K562 (cell line): Measurements from ENCODE around the gene NSRP1. TPM values are rescaled to one million over a fixed set of nuclear protein-coding genes. Genes with fewer than 3 reads are reported as not detected.

Source experiments
- ARID1B ChIP-seq: fragments of 450-650 bp; IDR thresholded peaks from 2 replicates; pipeline ENCODE4 v1.6.1; 2016; ENCODE audit warnings: antibody characterized with exemption, mild to moderate bottlenecking, inconsistent platforms
- ATF7 ChIP-seq: fragments of 450-650 bp; IDR thresholded peaks from 2 replicates; pipeline ENCODE4 v1.7.1; 2014; ENCODE audit warnings: mild to moderate bottlenecking, moderate library complexity
- CEBPG ChIP-seq, 3 experiments: fragments of 200-800 bp in 1 of 3; sonication (Bioruptor generic) in 1 of 3; sonication (generic) in 1 of 3; formaldehyde crosslinking in 1 of 3; IDR thresholded peaks in 2 of 3; conservative IDR thresholded peaks in 1 of 3; 2 replicates each; pipeline versions ENCODE4 v1.6.1 to v1.8.0; 2016 to 2022; ENCODE audit warnings: missing compliant biosample characterization in 2 of 3, missing genetic modification characterization in 2 of 3, mild to moderate bottlenecking in 1 of 3, missing genetic modification reagents in 1 of 3
- ELF1 ChIP-seq: fragments of 200-800 bp; sonication (Bioruptor generic); IDR thresholded peaks from 2 replicates; pipeline ENCODE4 v1.6.1; 2016; ENCODE audit warnings: missing genetic modification characterization, missing compliant biosample characterization
- HMG20B ChIP-seq: fragments of 250-450 bp; sonication (Bioruptor Pico); IDR thresholded peaks from 2 replicates; pipeline ENCODE4 v1.5.0; 2021; ENCODE audit warnings: mild to moderate bottlenecking
- JUN ChIP-seq, 2 experiments: sonication (generic) in 1 of 2; formaldehyde crosslinking in 1 of 2; IDR thresholded peaks; 2 replicates each; pipeline versions ENCODE4 v1.6.1 to v1.8.0; 2012 to 2022; ENCODE audit warnings: borderline replicate concordance in 2 of 2, mild to moderate bottlenecking in 2 of 2, improper control_type of control experiment in 1 of 2, low read depth in 1 of 2, low read length in 1 of 2, missing genetic modification reagents in 1 of 2
- PHF8 ChIP-seq: fragments of 200-600 bp; sonication (generic); IDR thresholded peaks from 2 replicates; pipeline ENCODE4 v1.6.1; 2012; ENCODE audit warnings: mixed run types, mild to moderate bottlenecking, inconsistent platforms, low read length, moderate library complexity, borderline replicate concordance
- PHTF2 ChIP-seq: fragments of 250-450 bp; sonication (Bioruptor Pico); IDR thresholded peaks from 2 replicates; pipeline ENCODE4 v1.5.0; 2021; ENCODE audit warnings: mild to moderate bottlenecking
- POLR3A ChIP-seq: IDR thresholded peaks from 2 replicates; pipeline ENCODE4 v1.6.1; 2011; ENCODE audit warnings: borderline replicate concordance, mild to moderate bottlenecking, moderate library complexity; ENCODE audit not compliant: insufficient read length, insufficient read depth; ENCODE audit errors: extremely low read depth
- SOX6 ChIP-seq: fragments of 450-650 bp; IDR thresholded peaks from 2 replicates; pipeline ENCODE4 v1.6.1; 2014; ENCODE audit warnings: mild to moderate bottlenecking
- TAL1 ChIP-seq: fragments of 450-650 bp; IDR thresholded peaks from 2 replicates; pipeline ENCODE4 v1.6.1; 2016; ENCODE audit warnings: mild to moderate bottlenecking
- TBL1XR1 ChIP-seq, 2 experiments: IDR thresholded peaks; 2 replicates each; pipeline ENCODE4 v1.6.1; 2012; ENCODE audit warnings: improper control_type of control experiment in 2 of 2, low read length in 2 of 2, mild to moderate bottlenecking in 1 of 2
- TCF3 ChIP-seq: sonication (generic); formaldehyde crosslinking; IDR thresholded peaks from 2 replicates; pipeline ENCODE4 v1.4.0; 2020; ENCODE audit warnings: mild to moderate bottlenecking, missing genetic modification reagents
- TOE1 ChIP-seq, 2 experiments: fragments of 450-650 bp in 1 of 2; sonication (generic) in 1 of 2; formaldehyde crosslinking in 1 of 2; IDR thresholded peaks; 2 replicates each; pipeline versions ENCODE4 v1.7.1 to v1.8.0; 2016 to 2022; ENCODE audit warnings: borderline replicate concordance in 2 of 2, mild to moderate bottlenecking in 2 of 2, antibody characterized with exemption in 1 of 2, inconsistent platforms in 1 of 2, low read depth in 1 of 2, missing genetic modification reagents in 1 of 2, moderate library complexity in 1 of 2
- ZNF165 ChIP-seq: fragments of 250-450 bp; sonication (Bioruptor Pico); IDR thresholded peaks from 2 replicates; pipeline ENCODE4 v1.4.0; 2020; ENCODE audit warnings: borderline replicate concordance
- ZNF507 ChIP-seq: conservative IDR thresholded peaks from 2 replicates; pipeline ENCODE4 v1.6.1; 2017; ENCODE audit warnings: missing genetic modification characterization, missing compliant biosample characterization
- ZNF764 ChIP-seq: fragments of 250-450 bp; sonication (Bioruptor Pico); IDR thresholded peaks from 2 replicates; pipeline ENCODE4 v1.4.0; 2020; ENCODE audit warnings: low read depth, mild to moderate bottlenecking, moderate library complexity
- polyA plus RNA-seq, 8 experiments: library from polyadenylated mRNA; depleted of rRNA in 4 of 8; stranded (reverse) in 5 of 8; unstranded in 3 of 8; fragments of >200 nt; fragmentation: Nextera tagmentation in 2 of 8; fragmentation: Illumina TruSeq in 1 of 8; extraction: Ambion mirVana in 2 of 8; extraction: Trizol in 1 of 8; gene quantifications; 2 replicates each; pipeline versions ENCODE4 v1.2.1 to v1.2.3, GENCODE V29; 2011 to 2014; ENCODE audit warnings: inconsistent platforms in 1 of 8, missing spikeins in 1 of 8
- total RNA-seq, 7 experiments: library from RNA; depleted of rRNA in 6 of 7; stranded (reverse); fragments of >200 nt in 6 of 7; fragmentation: Illumina TruSeq in 2 of 7; extraction: Trizol in 2 of 7; gene quantifications; 2 replicates each; pipeline versions ENCODE4 v1.2.1 to v1.2.3, GENCODE V29; 2011 to 2021; ENCODE audit warnings: low replicate concordance in 1 of 7
- TF ChIP-seq, protein P1 (sequence below): IDR thresholded peaks from 3 replicates; pipeline ENCODE4 v1.6.1; 2011; ENCODE audit warnings: borderline replicate concordance, mild to moderate bottlenecking, moderate library complexity; ENCODE audit not compliant: insufficient read length; ENCODE audit errors: extremely low read depth
- TF ChIP-seq, protein P2 (sequence below): fragments of 150-350 bp; IDR thresholded peaks from 2 replicates; pipeline ENCODE4 v1.6.1; 2014; ENCODE audit warnings: low read depth, mild to moderate bottlenecking, low read length, borderline replicate concordance

The NSRP1 gene
- total and polyA plus RNA-seq, 9 of the 15 experiments (the other 6 are each of a cell fraction or from before 2014, with no cell fraction given) = 18.4 to 68.6 (median 32.7) TPM

DNA sequence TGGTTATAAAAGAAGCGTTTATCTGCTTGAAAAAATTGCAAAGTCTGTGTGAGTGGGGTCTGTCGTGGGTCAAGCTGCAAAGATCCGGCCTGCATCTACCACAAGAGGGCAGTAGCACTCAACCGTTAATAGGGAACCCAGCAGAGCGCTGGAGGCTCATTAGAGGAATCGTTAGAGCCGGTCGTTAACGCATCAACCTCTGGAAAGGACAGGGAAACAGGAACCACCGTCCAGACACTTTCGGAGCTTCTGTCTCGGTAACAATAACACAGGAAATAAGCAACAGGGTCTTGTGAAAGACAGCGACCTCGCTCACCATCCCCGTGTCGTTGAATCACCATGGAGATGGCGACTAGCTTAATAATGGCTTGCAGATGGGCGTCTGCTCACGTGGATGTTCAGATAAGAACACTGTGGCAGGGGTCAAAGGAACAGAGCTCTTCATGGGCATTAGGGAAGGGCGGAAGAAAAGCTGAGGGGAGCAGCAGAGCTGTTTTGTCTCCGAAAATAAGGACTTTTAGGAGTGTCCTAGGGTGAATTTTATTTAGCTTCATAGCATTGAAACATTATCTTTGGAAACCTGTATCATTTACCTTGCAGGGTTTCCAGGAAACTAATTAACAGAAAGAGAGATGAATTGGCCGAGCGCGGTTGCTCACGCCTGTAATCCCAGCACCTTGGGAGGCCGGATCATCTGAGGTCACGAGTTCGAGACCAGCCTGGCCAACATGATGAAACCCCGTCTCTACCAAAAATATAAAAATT is 11.9 kb upstream of the NSRP1 start (continued):
- TF ChIP-seq PHF8 (no peak), HMG20B (CRISPR knock-in tag) (no peak), TBL1XR1 (IDR thresholded peaks at IDR 0.05; ENCODE audit: low read length in 2 of 2) (peak in 1 of 2 experiments; percentile 50; a peak in 1 of 4 replicates), POLR3A (no peak), ZNF764 (no peak), ELF1 (peak; percentile 69), TAL1 (peak; percentile 51; the same call in 1 of the 2 replicates), ATF7 (peak; percentile 76), ARID1B (peak; percentile 72), CEBPG (CRISPR knock-in tag; IDR thresholded peaks at IDR 0.05) (peak; percentile 75; the same call in 1 of the 2 replicates), CEBPG (tag; conservative IDR thresholded peaks at IDR 0.05 in 1 of 2, IDR thresholded peaks at IDR 0.05 in 1 of 2) (peak; percentile 87 to 89), ZNF507 (tag) (no peak), PHTF2 (CRISPR knock-in tag) (no peak), ZNF165 (CRISPR knock-in tag) (no peak), SOX6 (peak; percentile 93), TCF3 (CRISPR knock-in tag) (peak; percentile 39; the same call in 1 of the 2 replicates), JUN (IDR thresholded peaks at IDR 0.05; ENCODE audit: borderline replicate concordance, low read depth, low read length) (peak; percentile 48; the same call in 1 of the 2 replicates), JUN (CRISPR knock-in tag; IDR thresholded peaks at IDR 0.05; ENCODE audit: borderline replicate concordance) (no peak), TOE1 (IDR thresholded peaks at IDR 0.05; ENCODE audit: borderline replicate concordance) (peak; percentile 75; the same call in 1 of the 2 replicates), TOE1 (CRISPR knock-in tag; IDR thresholded peaks at IDR 0.05; ENCODE audit: borderline replicate concordance, low read depth) (no peak)
- TF ChIP-seq, protein P1, sequence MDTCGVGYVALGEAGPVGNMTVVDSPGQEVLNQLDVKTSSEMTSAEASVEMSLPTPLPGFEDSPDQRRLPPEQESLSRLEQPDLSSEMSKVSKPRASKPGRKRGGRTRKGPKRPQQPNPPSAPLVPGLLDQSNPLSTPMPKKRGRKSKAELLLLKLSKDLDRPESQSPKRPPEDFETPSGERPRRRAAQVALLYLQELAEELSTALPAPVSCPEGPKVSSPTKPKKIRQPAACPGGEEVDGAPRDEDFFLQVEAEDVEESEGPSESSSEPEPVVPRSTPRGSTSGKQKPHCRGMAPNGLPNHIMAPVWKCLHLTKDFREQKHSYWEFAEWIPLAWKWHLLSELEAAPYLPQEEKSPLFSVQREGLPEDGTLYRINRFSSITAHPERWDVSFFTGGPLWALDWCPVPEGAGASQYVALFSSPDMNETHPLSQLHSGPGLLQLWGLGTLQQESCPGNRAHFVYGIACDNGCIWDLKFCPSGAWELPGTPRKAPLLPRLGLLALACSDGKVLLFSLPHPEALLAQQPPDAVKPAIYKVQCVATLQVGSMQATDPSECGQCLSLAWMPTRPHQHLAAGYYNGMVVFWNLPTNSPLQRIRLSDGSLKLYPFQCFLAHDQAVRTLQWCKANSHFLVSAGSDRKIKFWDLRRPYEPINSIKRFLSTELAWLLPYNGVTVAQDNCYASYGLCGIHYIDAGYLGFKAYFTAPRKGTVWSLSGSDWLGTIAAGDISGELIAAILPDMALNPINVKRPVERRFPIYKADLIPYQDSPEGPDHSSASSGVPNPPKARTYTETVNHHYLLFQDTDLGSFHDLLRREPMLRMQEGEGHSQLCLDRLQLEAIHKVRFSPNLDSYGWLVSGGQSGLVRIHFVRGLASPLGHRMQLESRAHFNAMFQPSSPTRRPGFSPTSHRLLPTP = peak; percentile 68
- TF ChIP-seq, protein P2, sequence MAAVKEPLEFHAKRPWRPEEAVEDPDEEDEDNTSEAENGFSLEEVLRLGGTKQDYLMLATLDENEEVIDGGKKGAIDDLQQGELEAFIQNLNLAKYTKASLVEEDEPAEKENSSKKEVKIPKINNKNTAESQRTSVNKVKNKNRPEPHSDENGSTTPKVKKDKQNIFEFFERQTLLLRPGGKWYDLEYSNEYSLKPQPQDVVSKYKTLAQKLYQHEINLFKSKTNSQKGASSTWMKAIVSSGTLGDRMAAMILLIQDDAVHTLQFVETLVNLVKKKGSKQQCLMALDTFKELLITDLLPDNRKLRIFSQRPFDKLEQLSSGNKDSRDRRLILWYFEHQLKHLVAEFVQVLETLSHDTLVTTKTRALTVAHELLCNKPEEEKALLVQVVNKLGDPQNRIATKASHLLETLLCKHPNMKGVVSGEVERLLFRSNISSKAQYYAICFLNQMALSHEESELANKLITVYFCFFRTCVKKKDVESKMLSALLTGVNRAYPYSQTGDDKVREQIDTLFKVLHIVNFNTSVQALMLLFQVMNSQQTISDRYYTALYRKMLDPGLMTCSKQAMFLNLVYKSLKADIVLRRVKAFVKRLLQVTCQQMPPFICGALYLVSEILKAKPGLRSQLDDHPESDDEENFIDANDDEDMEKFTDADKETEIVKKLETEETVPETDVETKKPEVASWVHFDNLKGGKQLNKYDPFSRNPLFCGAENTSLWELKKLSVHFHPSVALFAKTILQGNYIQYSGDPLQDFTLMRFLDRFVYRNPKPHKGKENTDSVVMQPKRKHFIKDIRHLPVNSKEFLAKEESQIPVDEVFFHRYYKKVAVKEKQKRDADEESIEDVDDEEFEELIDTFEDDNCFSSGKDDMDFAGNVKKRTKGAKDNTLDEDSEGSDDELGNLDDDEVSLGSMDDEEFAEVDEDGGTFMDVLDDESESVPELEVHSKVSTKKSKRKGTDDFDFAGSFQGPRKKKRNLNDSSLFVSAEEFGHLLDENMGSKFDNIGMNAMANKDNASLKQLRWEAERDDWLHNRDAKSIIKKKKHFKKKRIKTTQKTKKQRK = no peak; the same call in 1 of the 2 replicates
